LNCAP (cell line): Measurements from ENCODE around the gene TMEM117.
A peak's percentile ranks its signal among the peaks of the same experiment; 100 is the strongest.

Experiments
- CTCF ChIP-seq: fragments of 450-650 bp; IDR thresholded peaks from 2 replicates; pipeline ENCODE4 v1.5.1; 2017; ENCODE audit warnings: mild to moderate bottlenecking

The TMEM117 gene

GRCh38 chr12:43914923-43915468 is 79.1 kb downstream of the TMEM117 start:
- peak; percentile 52 for TF ChIP-seq CTCF

GRCh38 chr12:43917896-43918295 is 82.0 kb downstream of the TMEM117 start:
- TF ChIP-seq CTCF, result no peak

- no peak for TF ChIP-seq CTCF
These were observed 85.9 kb downstream of the TMEM117 start for GRCh38 chr12:43921666-43922337.

- TF ChIP-seq CTCF, result no peak
These were observed 94.2 kb downstream of the TMEM117 start for GRCh38 chr12:43930032-43930431.

GRCh38 chr12:43931187-43931586 is 95.3 kb downstream of the TMEM117 start:
- no peak for TF ChIP-seq CTCF

GRCh38 chr12:43935581-43935980 is 99.7 kb downstream of the TMEM117 start:
- no peak for TF ChIP-seq CTCF

GRCh38 chr12:43937947-43938346 is 102.1 kb downstream of the TMEM117 start:
- no peak for TF ChIP-seq CTCF

GRCh38 chr12:43942379-43942778 is 106.5 kb downstream of the TMEM117 start:
- TF ChIP-seq CTCF, result no peak
